Posterior cingulate gyrus (tissue), 11 donors: Measurements from ENCODE around the gene PDCD1.

Experiments
- DNase-seq, 10 donors: peaks; one replicate each; pipeline versions ENCODE4 v3.0.0 to v3.0.0-alpha.2; 2020 to 2021; ENCODE audit warnings: mixed read lengths in 3 of 10
- intact Hi-C: fragments of 100-400 bp; cut with DNase I; formaldehyde crosslinking; loops from one replicate; pipeline ENCODE4 v1.15.1; 2023

The PDCD1 gene

GRCh38 chr2:241880311-241881073 lies 21.8 kb upstream of the PDCD1 start:
- intact Hi-C loops = no loop called here
- DNase-seq = peak in 3 of 10 donors; percentile 50 to 75 (median 54)

- intact Hi-C loops = loop anchor here (5.0 to 10.0 kb wide), 2 partner anchors 142 to 1025 kb away; no protein-coding TSS in a partner anchor
- peak in 3 of 10 donors; percentile 49 to 61 (median 57) for DNase-seq
Measured at GRCh38 chr2:241879326-241879725, 20.6 kb upstream of the PDCD1 start.

- peak in 9 of 10 donors; percentile 54 to 97 (median 80) for DNase-seq
- intact Hi-C loops = loop anchor here (5.0 to 10.0 kb wide), 2 partner anchors 141 to 1023 kb away; no protein-coding TSS in a partner anchor
Measured at GRCh38 chr2:241877989-241878970, 19.6 kb upstream of the PDCD1 start.

GRCh38 chr2:241877197-241877685 lies 18.5 kb upstream of the PDCD1 start:
- peak in 3 of 10 donors; percentile 37 to 82 (median 62) for DNase-seq
- intact Hi-C loops = loop anchor here (5.0 to 10.0 kb wide), 2 partner anchors 140 to 1022 kb away; no protein-coding TSS in a partner anchor

GRCh38 chr2:241876528-241877196 lies 18.0 kb upstream of the PDCD1 start:
- DNase-seq = peak in 3 of 10 donors; percentile 62 to 75 (median 63)
- intact Hi-C loops = loop anchor here (5.0 to 10.0 kb wide), 2 partner anchors 139 to 1022 kb away; no protein-coding TSS in a partner anchor

GRCh38 chr2:241875754-241876527 lies 17.2 kb upstream of the PDCD1 start:
- DNase-seq = peak in 3 of 10 donors; percentile 71 to 95 (median 95)
- intact Hi-C loops = loop anchor here (5.0 to 10.0 kb wide), 2 partner anchors 139 to 1021 kb away; no protein-coding TSS in a partner anchor

- intact Hi-C loops = loop anchor here (10.0 kb wide), 1 partner anchor 1020 kb away; no protein-coding TSS in a partner anchor
- peak in 2 of 10 donors; percentile 57 to 64 for DNase-seq
Measured at GRCh38 chr2:241874277-241874925, 15.7 kb upstream of the PDCD1 start.

GRCh38 chr2:241873803-241874110 lies 15.1 kb upstream of the PDCD1 start:
- peak in 1 of 10 donors; percentile 63 for DNase-seq
- intact Hi-C loops = loop anchor here (10.0 kb wide), 1 partner anchor 1019 kb away; no protein-coding TSS in a partner anchor

GRCh38 chr2:241873081-241873802 lies 14.5 kb upstream of the PDCD1 start:
- intact Hi-C loops = loop anchor here (10.0 kb wide), 1 partner anchor 1018 kb away; no protein-coding TSS in a partner anchor
- DNase-seq = peak in 3 of 10 donors; percentile 55 to 75 (median 75)

GRCh38 chr2:241872313-241872642 lies 13.6 kb upstream of the PDCD1 start:
- peak in 2 of 10 donors; percentile 44 to 69 for DNase-seq
- intact Hi-C loops = loop anchor here (10.0 kb wide), 1 partner anchor 1017 kb away; no protein-coding TSS in a partner anchor

- DNase-seq = peak in 3 of 10 donors; percentile 58 to 72 (median 72)
- intact Hi-C loops = loop anchor here (10.0 kb wide), 1 partner anchor 1017 kb away; no protein-coding TSS in a partner anchor
Measured at GRCh38 chr2:241871538-241872312, 13.0 kb upstream of the PDCD1 start.

GRCh38 chr2:241870611-241871537 lies 12.2 kb upstream of the PDCD1 start:
- intact Hi-C loops = loop anchor here (10.0 kb wide), 1 partner anchor 1016 kb away; no protein-coding TSS in a partner anchor
- peak in 5 of 10 donors; percentile 17 to 82 (median 66) for DNase-seq

GRCh38 chr2:241870081-241870541 lies 11.4 kb upstream of the PDCD1 start:
- intact Hi-C loops = loop anchor here (10.0 kb wide), 1 partner anchor 1015 kb away; no protein-coding TSS in a partner anchor
- peak in 4 of 10 donors; percentile 39 to 86 (median 84) for DNase-seq

- peak in 6 of 10 donors; percentile 32 to 92 (median 71) for DNase-seq
- intact Hi-C loops = no loop called here
Measured at GRCh38 chr2:241869087-241869961, 10.6 kb upstream of the PDCD1 start, which contains the start of gene RTP5. Gene RTP5, plus strand, starts transcription at chr2:241869729. Its CDS starts 28 bp downstream, at chr2:241869757.
